Activated naive CD8-positive, alpha-beta T cell treated with anti-CD3 and anti-CD28 coated beads, Interleukin-2, amount 50 U/mL, for 24 hours (primary cell): ENCODE measurements around the gene GJC1.
A peak's percentile ranks its signal among the peaks of the same experiment; 100 is the strongest.

Experiments used
- ATAC-seq: fragments of 150-1000 bp; cut with Tn5 transposase; one replicate; pipeline ENCODE4 v1.10.0; 2021
- DNase-seq: peaks from one replicate; pipeline ENCODE4 v3.0.0; 2021
- H3K27ac Mint-ChIP-seq: one replicate; pipeline ENCODE4 v1.8.0; 2021; ENCODE audit warnings: mild to moderate bottlenecking, mixed read lengths
- H3K27me3 Mint-ChIP-seq: one replicate; pipeline ENCODE4 v1.8.0; 2021; ENCODE audit warnings: mixed read lengths
- H3K36me3 Mint-ChIP-seq: one replicate; pipeline ENCODE4 v1.8.0; 2021; ENCODE audit warnings: low read depth, mixed read lengths
- H3K4me1 Mint-ChIP-seq: one replicate; pipeline ENCODE4 v1.8.0; 2021; ENCODE audit warnings: mixed read lengths
- H3K4me3 Mint-ChIP-seq: one replicate; pipeline ENCODE4 v1.8.0; 2021; ENCODE audit warnings: mild to moderate bottlenecking, moderate library complexity, mixed read lengths
- H3K9me3 Mint-ChIP-seq: one replicate; pipeline ENCODE4 v1.8.0; 2021; ENCODE audit warnings: mixed read lengths

Gene GJC1

GRCh38 chr17:44829523-44830358, at the start of gene GJC1:
Gene GJC1 (minus strand): TSS chr17:44830287. CDS start chr17:44805817, 24,470 bp downstream.
- no peaks in the 10 kb centered on the region for H3K9me3 Mint-ChIP-seq
- H3K4me1 Mint-ChIP-seq: peaks cover 15% of the 10 kb centered on the region
- ATAC-seq (peak; percentile 38), DNase-seq (peak; percentile 38)
- peaks cover 62% of the 10 kb centered on the region for H3K27me3 Mint-ChIP-seq
- H3K36me3 Mint-ChIP-seq: no peaks in the 10 kb centered on the region
- H3K27ac Mint-ChIP-seq: peak within 1 kb of the TSS; percentile 52
- peak within 1 kb of the TSS; percentile 76 for H3K4me3 Mint-ChIP-seq

- Mint-ChIP-seq H3K4me3 (no peak overlapping the region), H3K4me1 (no peaks in the 10 kb centered on the region), H3K27ac (no peak overlapping the region), H3K36me3 (peaks cover 55% of the 10 kb centered on the region), H3K27me3 (no peaks in the 10 kb centered on the region), H3K9me3 (no peaks in the 10 kb centered on the region)
- DNase-seq (no peak), ATAC-seq (no peak)
These were observed 49.3 kb upstream of the GJC1 start for GRCh38 chr17:44879376-44879775.

GRCh38 chr17:44878627-44879221, 48.6 kb upstream of the GJC1 start:
- ATAC-seq: no peak
- Mint-ChIP-seq H3K9me3 (no peaks in the 10 kb centered on the region), H3K27me3 (no peaks in the 10 kb centered on the region), H3K36me3 (peaks cover 58% of the 10 kb centered on the region), H3K4me3 (no peak overlapping the region), H3K4me1 (no peaks in the 10 kb centered on the region), H3K27ac (no peak overlapping the region)
- DNase-seq: no peak

GRCh38 chr17:44877121-44877520, 47.0 kb upstream of the GJC1 start:
- H3K9me3 Mint-ChIP-seq: no peaks in the 10 kb centered on the region
- ATAC-seq (no peak), DNase-seq (no peak)
- no peaks in the 10 kb centered on the region for H3K4me1 Mint-ChIP-seq
- H3K27me3 Mint-ChIP-seq: no peaks in the 10 kb centered on the region
- no peak overlapping the region for H3K4me3 Mint-ChIP-seq
- H3K27ac Mint-ChIP-seq: no peak overlapping the region
- H3K36me3 Mint-ChIP-seq: peaks cover 51% of the 10 kb centered on the region

GRCh38 chr17:44875761-44876160, 45.7 kb upstream of the GJC1 start:
- H3K36me3 Mint-ChIP-seq: peaks cover 53% of the 10 kb centered on the region
- no peak overlapping the region for H3K27ac Mint-ChIP-seq
- no peak overlapping the region for H3K4me3 Mint-ChIP-seq
- no peaks in the 10 kb centered on the region for H3K9me3 Mint-ChIP-seq
- ATAC-seq: no peak
- H3K27me3 Mint-ChIP-seq: no peaks in the 10 kb centered on the region
- H3K4me1 Mint-ChIP-seq: no peaks in the 10 kb centered on the region
- DNase-seq: no peak

- DNase-seq (no peak), ATAC-seq (no peak)
- Mint-ChIP-seq H3K9me3 (no peaks in the 10 kb centered on the region), H3K27ac (no peak overlapping the region), H3K36me3 (peaks cover 56% of the 10 kb centered on the region), H3K4me1 (no peaks in the 10 kb centered on the region), H3K4me3 (no peak overlapping the region), H3K27me3 (no peaks in the 10 kb centered on the region)
These were observed 42.2 kb upstream of the GJC1 start for GRCh38 chr17:44872131-44872768.

GRCh38 chr17:44871556-44871955, 41.5 kb upstream of the GJC1 start:
- no peaks in the 10 kb centered on the region for H3K4me1 Mint-ChIP-seq
- no peaks in the 10 kb centered on the region for H3K9me3 Mint-ChIP-seq
- DNase-seq (no peak), ATAC-seq (no peak)
- H3K4me3 Mint-ChIP-seq: no peak overlapping the region
- no peaks in the 10 kb centered on the region for H3K27me3 Mint-ChIP-seq
- H3K27ac Mint-ChIP-seq: no peak overlapping the region
- H3K36me3 Mint-ChIP-seq: peaks cover 56% of the 10 kb centered on the region

GRCh38 chr17:44867841-44868240, 37.8 kb upstream of the GJC1 start:
- Mint-ChIP-seq H3K9me3 (no peaks in the 10 kb centered on the region), H3K27ac (no peak overlapping the region), H3K4me3 (no peak overlapping the region), H3K27me3 (no peaks in the 10 kb centered on the region), H3K4me1 (no peaks in the 10 kb centered on the region), H3K36me3 (peaks cover 62% of the 10 kb centered on the region)
- ATAC-seq (no peak), DNase-seq (no peak)

- Mint-ChIP-seq H3K27ac (no peak overlapping the region), H3K27me3 (no peaks in the 10 kb centered on the region), H3K36me3 (peaks cover 55% of the 10 kb centered on the region), H3K9me3 (no peaks in the 10 kb centered on the region), H3K4me1 (no peaks in the 10 kb centered on the region), H3K4me3 (no peak overlapping the region)
- DNase-seq: no peak
- ATAC-seq: no peak
These were observed 35.8 kb upstream of the GJC1 start for GRCh38 chr17:44865931-44866330.

- no peak overlapping the region for H3K27ac Mint-ChIP-seq
- H3K36me3 Mint-ChIP-seq: peaks cover 56% of the 10 kb centered on the region
- ATAC-seq: peak; percentile 44
- no peaks in the 10 kb centered on the region for H3K9me3 Mint-ChIP-seq
- H3K4me1 Mint-ChIP-seq: no peaks in the 10 kb centered on the region
- peak; percentile 73 for DNase-seq
- no peaks in the 10 kb centered on the region for H3K27me3 Mint-ChIP-seq
- no peak overlapping the region for H3K4me3 Mint-ChIP-seq
These were observed 35.2 kb upstream of the GJC1 start for GRCh38 chr17:44865231-44865660.

- H3K4me1 Mint-ChIP-seq: no peaks in the 10 kb centered on the region
- ATAC-seq (no peak), DNase-seq (no peak)
- peaks cover 55% of the 10 kb centered on the region for H3K36me3 Mint-ChIP-seq
- no peak overlapping the region for H3K27ac Mint-ChIP-seq
- H3K4me3 Mint-ChIP-seq: no peak overlapping the region
- H3K27me3 Mint-ChIP-seq: no peaks in the 10 kb centered on the region
- H3K9me3 Mint-ChIP-seq: no peaks in the 10 kb centered on the region
These were observed 34.7 kb upstream of the GJC1 start for GRCh38 chr17:44864831-44865230.

- H3K9me3 Mint-ChIP-seq: no peaks in the 10 kb centered on the region
- peaks cover 51% of the 10 kb centered on the region for H3K36me3 Mint-ChIP-seq
- no peaks in the 10 kb centered on the region for H3K27me3 Mint-ChIP-seq
- no peak overlapping the region for H3K4me3 Mint-ChIP-seq
- H3K27ac Mint-ChIP-seq: no peak overlapping the region
- ATAC-seq (no peak), DNase-seq (no peak)
- H3K4me1 Mint-ChIP-seq: no peaks in the 10 kb centered on the region
These were observed 33.2 kb upstream of the GJC1 start for GRCh38 chr17:44863061-44863918.

GRCh38 chr17:44862278-44862914, 32.3 kb upstream of the GJC1 start:
- no peaks in the 10 kb centered on the region for H3K9me3 Mint-ChIP-seq
- peaks cover 51% of the 10 kb centered on the region for H3K36me3 Mint-ChIP-seq
- ATAC-seq: no peak
- no peaks in the 10 kb centered on the region for H3K4me1 Mint-ChIP-seq
- no peak overlapping the region for H3K27ac Mint-ChIP-seq
- no peaks in the 10 kb centered on the region for H3K27me3 Mint-ChIP-seq
- DNase-seq: no peak
- H3K4me3 Mint-ChIP-seq: no peak overlapping the region

- no peaks in the 10 kb centered on the region for H3K27me3 Mint-ChIP-seq
- H3K4me1 Mint-ChIP-seq: no peaks in the 10 kb centered on the region
- H3K27ac Mint-ChIP-seq: no peak overlapping the region
- ATAC-seq: no peak
- H3K9me3 Mint-ChIP-seq: no peaks in the 10 kb centered on the region
- no peak overlapping the region for H3K4me3 Mint-ChIP-seq
- H3K36me3 Mint-ChIP-seq: peaks cover 67% of the 10 kb centered on the region
- DNase-seq: no peak
These were observed 29.6 kb upstream of the GJC1 start for GRCh38 chr17:44859701-44860100.
